ENCODE results near the gene SAG.

SAG gene

DNA sequence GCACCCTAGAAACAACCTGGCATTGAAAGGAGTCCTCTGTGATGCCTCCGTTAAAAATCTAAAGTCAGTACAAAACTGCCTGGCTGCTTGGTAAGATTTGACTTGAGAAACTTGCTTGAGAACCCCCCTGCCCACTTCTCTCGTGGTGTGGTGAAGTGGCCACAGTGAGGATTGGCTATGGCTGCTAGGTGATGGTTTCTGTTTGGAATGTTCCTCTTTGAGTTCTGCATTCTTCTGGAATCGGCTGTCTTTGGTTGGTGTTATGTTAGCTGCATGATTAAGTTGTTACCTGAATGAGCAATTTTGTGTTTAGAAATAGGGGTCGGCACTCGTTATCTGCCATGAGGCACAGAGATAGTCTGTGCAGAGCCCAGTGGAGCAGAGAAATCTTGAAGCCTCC is 21.7 kb upstream of the SAG start:
- no peak overlapping the region for H3K27ac ChIP-seq
- no peaks in the 10 kb centered on the region for H3K4me1 ChIP-seq
- no peak for DNase-seq
- H3K4me3 ChIP-seq: no peak overlapping the region
- H3K36me3 ChIP-seq: peaks cover 83 to 100% (median 94%) of the 10 kb centered on the region in 3 donors
- TF ChIP-seq, protein P1, sequence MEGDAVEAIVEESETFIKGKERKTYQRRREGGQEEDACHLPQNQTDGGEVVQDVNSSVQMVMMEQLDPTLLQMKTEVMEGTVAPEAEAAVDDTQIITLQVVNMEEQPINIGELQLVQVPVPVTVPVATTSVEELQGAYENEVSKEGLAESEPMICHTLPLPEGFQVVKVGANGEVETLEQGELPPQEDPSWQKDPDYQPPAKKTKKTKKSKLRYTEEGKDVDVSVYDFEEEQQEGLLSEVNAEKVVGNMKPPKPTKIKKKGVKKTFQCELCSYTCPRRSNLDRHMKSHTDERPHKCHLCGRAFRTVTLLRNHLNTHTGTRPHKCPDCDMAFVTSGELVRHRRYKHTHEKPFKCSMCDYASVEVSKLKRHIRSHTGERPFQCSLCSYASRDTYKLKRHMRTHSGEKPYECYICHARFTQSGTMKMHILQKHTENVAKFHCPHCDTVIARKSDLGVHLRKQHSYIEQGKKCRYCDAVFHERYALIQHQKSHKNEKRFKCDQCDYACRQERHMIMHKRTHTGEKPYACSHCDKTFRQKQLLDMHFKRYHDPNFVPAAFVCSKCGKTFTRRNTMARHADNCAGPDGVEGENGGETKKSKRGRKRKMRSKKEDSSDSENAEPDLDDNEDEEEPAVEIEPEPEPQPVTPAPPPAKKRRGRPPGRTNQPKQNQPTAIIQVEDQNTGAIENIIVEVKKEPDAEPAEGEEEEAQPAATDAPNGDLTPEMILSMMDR (IDR thresholded peaks at IDR 0.05): no peak
- no peaks in the 10 kb centered on the region for H3K27me3 ChIP-seq
- intact Hi-C loops (cut with DNase I; ENCODE audit: low total_unique reads): no loop called here
- H3K9me3 ChIP-seq: no peaks in the 10 kb centered on the region

DNA sequence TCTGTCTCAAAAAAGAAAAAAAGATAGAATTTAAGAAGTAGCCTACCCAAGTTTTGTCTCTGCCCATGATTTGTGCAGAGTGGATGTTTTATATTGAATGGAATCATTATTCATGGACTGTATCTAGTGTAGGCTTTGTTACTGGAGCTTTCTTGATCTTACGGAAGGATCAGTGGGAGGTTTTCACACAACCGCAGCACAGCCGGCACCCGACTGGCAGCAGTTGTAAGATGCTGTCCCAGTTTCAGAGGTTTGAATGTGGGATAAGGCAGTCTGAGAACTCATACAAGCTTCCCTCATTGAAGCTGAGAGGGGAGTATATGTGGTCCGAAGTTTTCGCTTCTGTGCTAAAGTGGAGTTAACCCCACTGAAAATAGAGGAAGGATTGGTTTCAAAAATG is 19.7 kb upstream of the SAG start:
- Histone ChIP-seq H3K9me3 (no peaks in the 10 kb centered on the region), H3K4me3 (no peak overlapping the region), H3K36me3 (peaks cover 84 to 100% (median 94%) of the 10 kb centered on the region in 3 donors), H3K4me1 (no peaks in the 10 kb centered on the region), H3K27me3 (no peaks in the 10 kb centered on the region), H3K27ac (no peak overlapping the region)
- intact Hi-C loops (cut with DNase I; ENCODE audit: low total_unique reads): no loop called here
- TF ChIP-seq, protein P1 (IDR thresholded peaks at IDR 0.05): no peak
- DNase-seq: no peak

- Histone ChIP-seq H3K4me1 (no peaks in the 10 kb centered on the region), H3K4me3 (no peak overlapping the region), H3K27ac (no peak overlapping the region), H3K27me3 (no peaks in the 10 kb centered on the region), H3K9me3 (no peaks in the 10 kb centered on the region), H3K36me3 (peaks cover 84 to 100% (median 97%) of the 10 kb centered on the region in 3 donors)
- DNase-seq: no peak
- intact Hi-C loops (cut with DNase I; ENCODE audit: low total_unique reads): no loop called here
- TF ChIP-seq, protein P1 (IDR thresholded peaks at IDR 0.05): no peak
Measured at GRCh38 chr2:233288663-233289062, 19.0 kb upstream of the SAG start.

GRCh38 chr2:233289648-233290047 is 18.0 kb upstream of the SAG start:
- DNase-seq: no peak
- TF ChIP-seq, protein P1 (IDR thresholded peaks at IDR 0.05): no peak
- H3K4me3 ChIP-seq: no peak overlapping the region
- H3K27me3 ChIP-seq: no peaks in the 10 kb centered on the region
- peaks cover 83 to 100% (median 97%) of the 10 kb centered on the region in 3 donors for H3K36me3 ChIP-seq
- H3K27ac ChIP-seq: no peak overlapping the region
- H3K9me3 ChIP-seq: no peaks in the 10 kb centered on the region
- intact Hi-C loops (cut with DNase I; ENCODE audit: low total_unique reads): no loop called here
- H3K4me1 ChIP-seq: no peaks in the 10 kb centered on the region

- no peak overlapping the region for H3K27ac ChIP-seq
- no peak overlapping the region for H3K4me3 ChIP-seq
- no peak for DNase-seq
- peaks cover 83 to 100% (median 97%) of the 10 kb centered on the region in 3 donors for H3K36me3 ChIP-seq
- TF ChIP-seq, protein P1 (IDR thresholded peaks at IDR 0.05): no peak
- intact Hi-C loops (cut with DNase I; ENCODE audit: low total_unique reads): no loop called here
- H3K27me3 ChIP-seq: no peaks in the 10 kb centered on the region
- no peaks in the 10 kb centered on the region for H3K4me1 ChIP-seq
- H3K9me3 ChIP-seq: no peaks in the 10 kb centered on the region
Measured at GRCh38 chr2:233290051-233290845, 17.4 kb upstream of the SAG start.

All from tibial artery (tissue), 4 donors.